HUES48 (cell line): Measurements from ENCODE around the gene ARMC12.

Experiments
- H3K27ac ChIP-seq: one replicate; pipeline ENCODE4 v1.7.0; 2013; ENCODE audit warnings: low read depth, low read length, inconsistent platforms
- H3K27me3 ChIP-seq: 2 replicates; pipeline ENCODE4 v1.6.1; 2013; ENCODE audit warnings: mild to moderate bottlenecking, low read length; ENCODE audit not compliant: control insufficient read depth, insufficient read depth
- H3K36me3 ChIP-seq: 2 replicates; pipeline ENCODE4 v1.6.1; 2013; ENCODE audit warnings: low read length; ENCODE audit not compliant: control insufficient read depth, insufficient read depth
- H3K4me1 ChIP-seq: 2 replicates; pipeline ENCODE4 v1.6.1; 2013; ENCODE audit warnings: mild to moderate bottlenecking, low read length; ENCODE audit not compliant: control insufficient read depth, insufficient read depth
- H3K4me3 ChIP-seq: 2 replicates; pipeline ENCODE4 v1.5.1; 2013; ENCODE audit warnings: mild to moderate bottlenecking, low read depth, low read length
- H3K9ac ChIP-seq: 2 replicates; pipeline ENCODE4 v1.6.1; 2013; ENCODE audit warnings: mild to moderate bottlenecking, low read depth, low read length, moderate library complexity
- H3K9me3 ChIP-seq: 2 replicates; pipeline ENCODE4 v1.6.1; 2013; ENCODE audit warnings: low read length; ENCODE audit not compliant: control insufficient read depth, insufficient read depth

The ARMC12 gene

DNA sequence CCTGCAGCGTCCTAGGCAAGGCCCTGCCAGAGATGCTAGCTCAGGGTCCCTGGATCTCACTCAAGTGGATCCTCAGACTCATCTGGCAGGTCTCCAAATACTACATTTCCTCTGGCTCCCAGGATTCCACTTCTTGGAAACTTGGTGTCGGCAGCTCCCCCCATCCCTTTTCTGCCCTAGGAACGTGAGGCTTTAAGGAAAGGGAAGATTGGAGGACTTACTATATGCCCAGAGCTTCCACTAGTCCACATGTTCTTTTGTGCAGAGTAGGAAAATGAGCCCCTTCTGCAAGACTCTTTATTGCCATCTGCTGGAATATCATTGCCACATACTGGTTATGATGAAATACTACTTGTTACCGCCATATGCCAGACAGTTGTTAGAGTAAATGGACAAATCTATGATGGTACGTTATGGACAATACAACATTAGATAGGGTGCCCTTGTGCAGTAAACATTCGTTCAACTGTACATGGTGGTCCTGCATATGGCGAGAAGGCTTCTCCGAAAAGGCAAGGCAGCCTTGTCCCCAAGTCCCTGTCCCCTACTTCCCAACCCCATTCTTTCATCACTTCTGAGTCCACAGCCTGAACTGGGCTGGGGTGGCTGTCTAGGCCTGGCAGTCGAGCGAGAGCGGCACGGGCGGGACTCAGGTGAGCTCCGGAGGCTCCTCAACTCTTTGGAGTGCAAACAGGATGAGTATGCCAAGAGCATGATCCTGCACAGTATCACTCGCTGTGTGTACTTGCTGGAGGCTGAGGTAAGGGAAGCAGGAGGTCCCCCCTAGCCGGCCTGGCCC, 780 bp downstream of the ARMC12 start:
- H3K36me3 ChIP-seq = no peaks in the 10 kb centered on the region
- no peak overlapping the region for H3K27ac ChIP-seq
- H3K9ac ChIP-seq = no peak overlapping the region

DNA sequence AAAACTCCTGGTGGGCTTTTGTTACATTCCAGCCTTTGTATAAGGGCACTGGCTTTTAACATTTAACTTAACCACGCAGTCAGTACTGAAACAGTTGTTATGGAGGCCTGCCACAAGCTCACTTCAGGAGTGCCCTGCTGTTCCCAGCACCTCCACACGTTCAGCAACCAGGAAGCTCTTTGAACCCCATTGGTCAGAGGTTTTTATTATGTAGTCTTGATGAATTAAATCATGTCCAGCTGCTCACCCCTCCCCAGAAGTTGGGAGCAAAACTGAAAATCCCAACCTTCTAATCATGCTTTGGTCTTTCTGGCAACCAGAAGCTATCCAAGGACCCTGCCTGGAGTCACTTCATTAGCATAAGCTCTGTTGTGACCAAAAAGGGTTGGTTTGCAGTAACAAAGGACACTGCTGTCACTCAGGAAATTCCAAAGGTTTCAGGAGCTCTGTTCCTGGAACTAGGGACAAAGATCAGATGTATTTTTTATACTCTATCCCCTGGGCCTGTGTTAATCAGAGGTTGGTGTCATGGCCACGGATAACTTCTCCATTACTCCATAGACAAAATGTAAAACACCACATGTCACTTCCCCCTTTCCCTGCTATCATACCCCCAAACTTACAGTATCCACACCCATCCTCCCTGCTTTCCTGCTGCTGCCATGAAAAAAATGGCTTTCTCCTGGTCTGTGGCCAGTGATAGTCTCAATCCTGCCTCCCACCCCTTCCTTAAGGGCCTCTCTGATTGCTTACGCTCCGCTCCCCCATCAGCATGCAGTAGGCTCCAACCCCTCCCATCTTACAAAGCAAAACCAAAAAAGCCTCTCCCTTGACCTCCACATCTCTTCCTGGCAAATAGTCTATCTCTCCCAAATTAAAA, 3.1 kb downstream of the ARMC12 start:
- Histone ChIP-seq H3K27me3 (no peaks in the 10 kb centered on the region), H3K9ac (peak overlapping the region; percentile 61)

More for the DNA sequence above, 780 bp downstream of the ARMC12 start:
- H3K27me3 ChIP-seq = no peaks in the 10 kb centered on the region
- no peak overlapping the region for H3K4me3 ChIP-seq
- H3K9me3 ChIP-seq = no peaks in the 10 kb centered on the region
- H3K4me1 ChIP-seq = peaks cover 44% of the 10 kb centered on the region

DNA sequence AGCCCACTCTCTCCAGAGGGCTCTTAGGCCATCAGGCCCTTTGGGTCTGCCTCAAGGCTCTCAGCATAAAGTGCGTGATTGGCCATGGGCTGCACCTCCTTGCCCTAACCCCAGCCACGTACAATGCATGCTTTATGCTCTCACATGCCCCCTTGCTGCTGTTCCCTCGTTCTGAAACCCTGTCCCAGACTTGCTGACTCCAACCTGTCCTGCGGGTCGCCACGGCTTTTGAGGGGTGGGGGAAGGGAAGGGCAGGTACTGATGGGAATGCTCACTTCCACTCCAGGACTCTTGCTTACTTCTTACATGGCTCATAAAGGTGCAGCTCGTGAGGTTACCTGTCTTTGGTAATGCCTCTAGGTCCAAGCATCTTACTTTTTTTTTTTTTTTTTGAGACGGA, 6.0 kb downstream of the ARMC12 start:
- no peaks in the 10 kb centered on the region for H3K9me3 ChIP-seq
- H3K9ac ChIP-seq = no peak overlapping the region
- H3K27ac ChIP-seq = no peak overlapping the region
- H3K27me3 ChIP-seq = no peaks in the 10 kb centered on the region
- H3K36me3 ChIP-seq = no peaks in the 10 kb centered on the region
- H3K4me1 ChIP-seq = peaks cover 34% of the 10 kb centered on the region
- H3K4me3 ChIP-seq = no peak overlapping the region

More for the DNA sequence above, 3.1 kb downstream of the ARMC12 start:
- H3K4me3 ChIP-seq = peak overlapping the region; percentile 36
- H3K4me1 ChIP-seq = peaks cover 43% of the 10 kb centered on the region
- H3K27ac ChIP-seq = peak overlapping the region; percentile 98
- H3K9me3 ChIP-seq = no peaks in the 10 kb centered on the region
- no peaks in the 10 kb centered on the region for H3K36me3 ChIP-seq

DNA sequence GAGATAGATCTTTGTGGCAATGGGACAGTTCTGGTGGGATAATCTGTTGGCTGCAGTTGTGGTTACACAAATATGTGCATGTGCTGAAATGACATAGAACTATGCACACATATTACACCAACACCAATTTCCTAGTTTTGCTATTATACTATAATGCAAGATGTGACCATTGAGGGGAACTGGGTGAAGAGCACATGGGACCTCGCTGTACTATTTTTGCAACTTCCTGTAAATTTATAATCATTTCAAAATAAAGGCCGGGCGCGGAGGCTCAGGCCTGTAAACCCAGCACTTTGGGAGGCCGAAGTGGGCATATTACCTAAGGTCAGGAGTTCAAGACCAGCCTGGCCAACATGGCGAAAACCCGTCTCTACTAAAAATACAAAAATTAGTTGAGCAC, 8.7 kb downstream of the ARMC12 start:
- no peaks in the 10 kb centered on the region for H3K9me3 ChIP-seq
- H3K27ac ChIP-seq = no peak overlapping the region
- no peaks in the 10 kb centered on the region for H3K27me3 ChIP-seq
- H3K4me1 ChIP-seq = peaks cover 13% of the 10 kb centered on the region
- H3K36me3 ChIP-seq = no peaks in the 10 kb centered on the region
- H3K9ac ChIP-seq = no peak overlapping the region
- H3K4me3 ChIP-seq = no peak overlapping the region

DNA sequence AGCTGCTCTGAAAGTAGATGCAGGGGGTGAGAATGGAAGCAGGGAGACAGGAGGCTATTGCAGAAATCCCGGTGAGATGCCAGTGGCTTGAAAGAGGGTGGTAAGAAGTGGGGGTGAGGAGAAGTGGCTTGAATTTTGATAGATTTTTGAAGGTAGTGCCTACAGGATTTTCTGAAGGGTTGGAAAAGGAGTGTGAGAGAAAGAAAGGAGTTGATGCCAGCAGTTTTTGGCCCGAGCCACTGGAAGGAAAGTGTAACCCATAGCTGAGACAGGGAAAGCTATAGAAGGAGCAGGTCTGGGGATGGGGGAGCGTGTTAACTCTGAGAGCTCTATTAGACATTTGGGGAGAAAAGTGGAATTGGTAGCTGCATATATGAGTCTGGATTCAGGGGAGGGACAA, 9.7 kb downstream of the ARMC12 start:
- Histone ChIP-seq H3K9me3 (no peaks in the 10 kb centered on the region), H3K27ac (no peak overlapping the region), H3K4me3 (no peak overlapping the region), H3K4me1 (peaks cover 6% of the 10 kb centered on the region), H3K9ac (no peak overlapping the region), H3K36me3 (no peaks in the 10 kb centered on the region), H3K27me3 (no peaks in the 10 kb centered on the region)

DNA sequence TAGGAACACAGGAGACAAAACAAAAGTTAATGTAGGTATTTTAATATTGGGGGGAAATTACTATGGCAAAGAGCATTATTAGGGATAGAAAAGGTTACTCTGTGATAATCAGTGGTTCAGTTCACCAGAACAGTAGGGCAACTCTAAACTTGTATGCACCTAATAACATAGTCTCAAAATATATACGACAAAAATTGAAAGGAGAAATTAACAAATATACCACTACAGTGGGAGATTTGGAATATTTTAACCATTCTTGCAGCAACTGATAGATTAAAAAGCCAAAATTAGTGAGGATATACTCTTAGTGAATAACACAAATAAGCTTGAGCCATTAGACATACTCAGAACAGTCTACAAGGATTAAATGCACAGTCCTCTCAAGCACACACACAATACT, 11.0 kb downstream of the ARMC12 start:
- H3K9me3 ChIP-seq = no peaks in the 10 kb centered on the region
- no peak overlapping the region for H3K4me3 ChIP-seq
- H3K4me1 ChIP-seq = peaks cover under 1% of the 10 kb centered on the region
- no peak overlapping the region for H3K27ac ChIP-seq
- H3K27me3 ChIP-seq = no peaks in the 10 kb centered on the region
- no peak overlapping the region for H3K9ac ChIP-seq
- no peaks in the 10 kb centered on the region for H3K36me3 ChIP-seq

DNA sequence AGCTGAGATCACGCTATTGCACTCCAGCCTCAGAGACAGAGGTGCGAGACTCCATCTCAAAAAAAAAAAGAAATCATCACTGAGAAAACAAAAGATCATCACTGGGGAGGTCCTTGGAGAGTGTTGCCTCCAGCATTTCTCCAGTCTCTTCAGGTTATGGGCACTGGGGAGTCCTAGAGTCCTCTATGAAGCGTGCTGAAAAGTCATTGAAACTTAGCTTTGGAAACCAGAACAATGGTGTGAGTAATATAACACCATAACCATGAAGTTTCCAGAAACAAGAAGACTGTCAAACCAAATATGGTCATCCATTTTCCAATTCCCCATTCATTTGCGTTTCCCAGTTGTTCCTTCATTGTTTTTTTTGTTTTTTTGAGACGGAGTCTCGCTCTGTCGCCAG, 13.7 kb downstream of the ARMC12 start:
- H3K9me3 ChIP-seq = no peaks in the 10 kb centered on the region
- H3K4me1 ChIP-seq = peaks cover 12% of the 10 kb centered on the region
- H3K27me3 ChIP-seq = no peaks in the 10 kb centered on the region
- no peaks in the 10 kb centered on the region for H3K36me3 ChIP-seq
- H3K4me3 ChIP-seq = no peak overlapping the region
- H3K9ac ChIP-seq = no peak overlapping the region
- no peak overlapping the region for H3K27ac ChIP-seq

DNA sequence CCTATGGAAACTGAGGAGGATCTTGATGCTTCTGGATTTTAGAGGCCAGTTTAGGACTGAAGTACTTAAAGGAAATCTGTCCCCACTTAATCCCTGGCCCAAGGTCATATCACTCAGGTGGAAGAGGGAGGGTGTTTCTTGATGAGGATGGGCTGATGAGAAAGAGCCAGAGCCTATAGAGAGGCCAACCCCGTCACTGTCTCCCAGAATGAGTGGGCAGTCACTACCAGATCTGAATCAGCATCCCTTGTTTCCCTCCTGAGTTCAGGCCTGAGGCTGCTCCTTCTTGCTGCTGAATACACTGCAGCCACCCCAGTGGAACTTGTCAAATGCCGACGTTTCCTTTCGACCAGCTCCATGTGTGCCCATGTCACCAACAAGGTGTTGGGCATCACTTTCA, 14.8 kb downstream of the ARMC12 start:
- no peak overlapping the region for H3K9ac ChIP-seq
- peaks cover 15% of the 10 kb centered on the region for H3K4me1 ChIP-seq
- no peaks in the 10 kb centered on the region for H3K27me3 ChIP-seq
- no peaks in the 10 kb centered on the region for H3K9me3 ChIP-seq
- no peak overlapping the region for H3K4me3 ChIP-seq
- H3K36me3 ChIP-seq = no peaks in the 10 kb centered on the region
- H3K27ac ChIP-seq = no peak overlapping the region

DNA sequence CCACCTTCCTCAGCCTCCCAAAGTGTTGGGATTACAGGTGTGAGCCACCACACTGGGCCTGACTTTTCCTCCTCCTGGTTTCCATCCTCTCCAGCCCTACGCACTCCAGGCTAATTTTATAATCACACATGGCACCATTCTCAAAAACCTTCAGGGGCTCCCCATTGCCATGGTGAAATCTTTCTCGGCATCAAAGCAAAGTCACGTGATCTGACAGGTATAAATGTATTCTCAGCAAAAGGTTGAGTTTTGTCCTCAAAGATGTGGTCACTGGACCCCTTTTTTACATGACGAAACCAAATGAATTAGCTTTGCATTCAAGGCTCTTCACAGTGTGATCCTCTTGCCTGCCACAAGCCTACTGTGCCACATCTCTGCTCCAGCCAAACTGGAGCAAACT, 15.5 kb downstream of the ARMC12 start:
- H3K9ac ChIP-seq = no peak overlapping the region
- H3K9me3 ChIP-seq = no peaks in the 10 kb centered on the region
- H3K36me3 ChIP-seq = no peaks in the 10 kb centered on the region
- no peak overlapping the region for H3K4me3 ChIP-seq
- H3K27me3 ChIP-seq = no peaks in the 10 kb centered on the region
- no peak overlapping the region for H3K27ac ChIP-seq
- peaks cover 17% of the 10 kb centered on the region for H3K4me1 ChIP-seq

DNA sequence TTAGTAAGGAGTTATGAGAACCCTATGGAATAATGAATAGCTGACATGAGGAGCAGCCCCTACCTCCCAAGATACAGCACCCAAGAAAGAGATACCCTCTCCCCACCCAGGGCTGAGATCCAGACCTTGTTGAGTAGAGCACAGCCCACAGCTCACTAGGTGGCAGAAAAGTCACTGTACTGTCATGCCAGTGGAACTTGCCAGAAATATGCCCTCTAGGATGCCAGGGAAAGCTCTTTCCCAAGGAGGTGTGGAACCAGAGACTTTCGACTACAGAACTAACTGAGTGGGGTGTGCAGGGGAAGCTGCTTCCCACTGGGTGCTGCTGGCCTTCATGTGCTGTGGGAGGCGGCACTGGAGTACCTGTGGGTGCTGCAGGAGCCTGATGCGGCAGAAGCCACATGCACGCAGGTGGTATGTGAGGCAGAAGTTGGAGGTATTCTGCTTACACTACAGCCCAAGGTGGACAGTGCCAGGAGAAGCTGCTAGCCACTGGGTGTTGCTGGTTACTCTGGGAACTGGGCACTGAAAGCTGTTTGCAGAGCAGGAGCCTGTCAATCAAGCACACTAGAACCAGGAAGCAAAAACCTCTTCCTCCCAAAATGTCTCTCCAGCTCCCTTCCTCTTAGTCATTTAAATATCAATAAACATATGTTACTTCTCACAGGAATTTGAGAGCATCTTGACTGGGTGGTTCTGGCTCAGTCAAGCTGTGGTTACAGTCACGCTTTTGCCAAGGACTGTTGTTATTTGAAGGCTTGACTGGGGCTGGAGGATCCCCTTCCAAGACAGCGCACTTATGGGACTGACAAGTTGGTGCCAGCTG, 17.8 kb downstream of the ARMC12 start:
- Histone ChIP-seq H3K9ac (no peak overlapping the region), H3K9me3 (no peaks in the 10 kb centered on the region), H3K36me3 (no peaks in the 10 kb centered on the region), H3K4me1 (peaks cover 24% of the 10 kb centered on the region), H3K27me3 (no peaks in the 10 kb centered on the region), H3K4me3 (no peak overlapping the region), H3K27ac (peak overlapping the region; percentile 65)
